ENCODE results near the gene TIGD6. TPM values are rescaled to one million over a fixed set of nuclear protein-coding genes. Genes with fewer than 3 reads are reported as not detected.
"Not testable (repeated sequence)": the region's sequence is repeated elsewhere in the genome, so short reads cannot be mapped to it uniquely, and the experiment has no call there.

The TIGD6 gene
- total RNA-seq: 2.4 and 2.6 TPM in 2 replicates

DNA sequence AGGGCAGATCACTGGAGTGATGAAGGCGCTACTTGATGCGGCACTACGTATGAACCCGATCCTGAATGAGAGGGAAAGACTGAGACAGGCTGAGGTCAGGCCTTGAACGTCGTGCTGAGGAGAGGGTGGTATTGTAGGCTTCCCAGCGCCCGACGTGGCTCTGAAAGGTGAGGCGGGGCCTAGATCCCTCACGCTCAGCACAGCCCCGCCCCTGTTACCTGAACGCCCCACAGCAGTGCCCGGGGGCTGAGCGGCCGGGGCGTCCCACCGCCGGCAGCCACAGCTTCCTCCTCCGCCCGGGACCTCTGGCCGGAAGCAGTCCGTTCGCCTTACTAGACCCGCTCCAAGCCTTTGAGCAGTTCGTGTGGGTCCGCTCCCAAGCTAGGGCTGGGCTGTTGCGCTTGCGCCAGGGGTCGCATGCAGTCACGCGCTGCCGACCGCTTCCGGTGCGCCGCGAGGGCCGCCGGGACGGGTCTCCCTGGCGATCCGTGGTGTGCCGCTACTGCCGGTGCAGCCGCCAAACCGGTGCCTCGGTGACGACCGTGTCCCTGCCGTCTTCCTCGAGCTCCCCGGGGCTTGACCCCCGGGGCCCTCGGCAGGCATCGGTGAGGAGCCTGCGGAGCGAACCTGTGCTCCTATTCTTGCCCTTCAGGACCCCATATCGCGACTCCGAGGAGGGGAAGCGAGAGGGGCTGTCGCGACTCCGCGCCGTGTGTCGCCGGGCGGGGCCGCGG is at the start of gene TIGD6, which contains the start of gene HMGXB3:
Gene TIGD6, minus strand, starts transcription at position 399 of the 734 bp plus-strand sequence. CDS start 4,306 bp downstream, outside the sequence.
Gene HMGXB3, plus strand, starts transcription at position 484 of the 734 bp plus-strand sequence. CDS start 4,114 bp downstream, outside the sequence.
- intact Hi-C loops (cut with micrococcal nuclease): loop anchor here (1.0 to 5.0 kb wide), 8 partner anchors 41 to 656 kb away; partner anchors contain the start of genes CD74, CSNK1A1, GRPEL2 and PPARGC1B
- H3K36me3 Mint-ChIP-seq (ENCODE audit: low read depth): peaks cover 22% of the 10 kb centered on the region
- peak within 1 kb of the TSS; percentile 95 for H3K27ac Mint-ChIP-seq
- peak within 1 kb of the TSS; percentile 96 for H3K4me3 Mint-ChIP-seq (ENCODE audit: low read depth)
- no peaks in the 10 kb centered on the region for H3K9me3 Mint-ChIP-seq
- H3K27me3 Mint-ChIP-seq (ENCODE audit: low read depth): no peaks in the 10 kb centered on the region
- peaks cover 36% of the 10 kb centered on the region for H3K4me1 Mint-ChIP-seq (ENCODE audit: low read depth)
- DNase-seq (ENCODE audit: low spot score): peak; percentile 84

DNA sequence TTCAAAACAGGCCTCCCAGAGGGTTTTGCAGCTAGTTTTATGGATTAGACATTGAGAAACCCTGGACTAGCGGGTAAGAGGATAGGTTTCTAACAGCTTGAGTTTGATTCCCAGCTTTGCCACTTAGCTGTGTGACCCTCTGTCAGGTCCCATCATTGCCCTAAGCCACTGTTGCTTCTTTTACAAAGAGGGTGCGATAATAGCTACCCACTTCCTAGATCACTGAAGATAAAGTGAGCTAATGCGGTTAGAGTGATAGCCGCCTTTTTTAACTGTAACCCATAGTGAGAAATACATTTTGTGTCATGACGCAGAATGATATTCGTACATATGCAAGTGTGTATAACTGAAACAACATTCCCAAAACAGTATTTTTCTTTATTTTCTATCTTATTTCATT is 45.6 kb upstream of the TIGD6 start:
- Mint-ChIP-seq H3K9me3 (no peaks in the 10 kb centered on the region), H3K36me3 (ENCODE audit: low read depth) (peaks cover 81% of the 10 kb centered on the region), H3K4me3 (ENCODE audit: low read depth) (no peak overlapping the region), H3K27me3 (ENCODE audit: low read depth) (no peaks in the 10 kb centered on the region), H3K27ac (no peak overlapping the region), H3K4me1 (ENCODE audit: low read depth) (peaks cover 21% of the 10 kb centered on the region)
- intact Hi-C loops (cut with micrococcal nuclease): no loop called here
- no peak for DNase-seq (ENCODE audit: low spot score)

DNA sequence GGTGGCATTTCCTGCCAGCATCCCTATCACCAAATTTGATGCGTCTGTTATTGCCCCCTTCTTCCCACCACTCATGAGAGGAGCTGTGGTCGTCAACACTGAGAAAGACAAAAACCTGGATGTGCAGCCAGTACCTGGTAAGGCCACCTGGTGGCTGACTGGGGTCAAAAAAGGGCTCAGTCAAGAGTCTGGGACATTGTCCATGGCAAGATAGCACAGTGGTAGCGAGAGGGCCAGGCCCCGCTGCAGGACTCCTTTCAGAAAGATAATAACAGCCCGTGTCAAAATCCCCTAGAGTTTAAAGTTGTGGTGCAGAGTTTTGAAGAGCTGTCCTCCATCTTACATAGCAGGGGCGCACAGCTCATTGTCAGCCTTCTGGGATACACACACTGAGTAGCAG is 45.1 kb upstream of the TIGD6 start:
- no peak for DNase-seq (ENCODE audit: low spot score)
- no peaks in the 10 kb centered on the region for H3K9me3 Mint-ChIP-seq
- H3K4me3 Mint-ChIP-seq (ENCODE audit: low read depth): no peak overlapping the region
- no peaks in the 10 kb centered on the region for H3K27me3 Mint-ChIP-seq (ENCODE audit: low read depth)
- no peak overlapping the region for H3K27ac Mint-ChIP-seq
- H3K36me3 Mint-ChIP-seq (ENCODE audit: low read depth): peaks cover 81% of the 10 kb centered on the region
- peaks cover 21% of the 10 kb centered on the region for H3K4me1 Mint-ChIP-seq (ENCODE audit: low read depth)
- intact Hi-C loops (cut with micrococcal nuclease): no loop called here

DNA sequence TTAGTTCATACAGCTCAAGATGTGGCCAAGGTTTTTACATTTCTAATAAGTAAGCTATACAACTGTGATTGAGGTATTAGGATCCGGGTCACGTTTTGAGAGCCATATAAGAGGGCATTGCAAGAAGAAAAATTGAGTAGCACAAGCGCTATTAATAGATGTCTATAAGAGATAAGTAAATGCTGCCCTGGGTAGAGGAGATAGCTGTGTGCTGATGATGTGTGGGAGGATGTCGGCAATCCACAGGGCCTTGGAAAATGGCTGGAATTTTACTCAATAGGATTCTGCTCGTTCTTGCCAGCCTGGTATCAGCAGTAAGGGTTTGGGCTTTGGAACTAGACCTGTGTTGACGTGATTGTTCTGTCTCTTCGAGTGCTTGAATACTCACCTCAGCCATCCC is 44.3 kb upstream of the TIGD6 start:
- intact Hi-C loops (cut with micrococcal nuclease): no loop called here
- Mint-ChIP-seq H3K9me3 (no peaks in the 10 kb centered on the region), H3K27me3 (ENCODE audit: low read depth) (no peaks in the 10 kb centered on the region), H3K4me1 (ENCODE audit: low read depth) (peaks cover 21% of the 10 kb centered on the region), H3K4me3 (ENCODE audit: low read depth) (no peak overlapping the region), H3K36me3 (ENCODE audit: low read depth) (peaks cover 76% of the 10 kb centered on the region), H3K27ac (no peak overlapping the region)
- DNase-seq (ENCODE audit: low spot score): no peak

DNA sequence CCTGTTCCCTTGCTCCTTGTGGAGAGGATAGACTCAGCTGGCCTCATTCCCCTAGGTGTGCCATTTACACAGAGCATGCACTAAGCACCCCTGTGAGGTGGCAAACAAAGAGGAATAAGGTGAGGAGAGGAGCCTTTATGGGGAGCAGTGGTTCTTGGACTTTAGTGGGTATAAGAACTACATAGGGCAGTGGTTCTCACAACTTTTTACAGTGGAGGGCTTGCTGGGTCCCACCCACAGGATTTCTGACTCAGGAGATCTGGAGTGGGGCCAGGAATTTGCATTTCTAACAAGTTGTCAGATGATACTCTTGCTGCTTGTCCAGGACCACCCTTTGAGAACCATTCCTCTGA is 43.9 kb upstream of the TIGD6 start:
- H3K9me3 Mint-ChIP-seq: no peaks in the 10 kb centered on the region
- no peak for DNase-seq (ENCODE audit: low spot score)
- H3K4me1 Mint-ChIP-seq (ENCODE audit: low read depth): peaks cover 21% of the 10 kb centered on the region
- intact Hi-C loops (cut with micrococcal nuclease): no loop called here
- no peak overlapping the region for H3K27ac Mint-ChIP-seq
- H3K36me3 Mint-ChIP-seq (ENCODE audit: low read depth): peaks cover 76% of the 10 kb centered on the region
- H3K4me3 Mint-ChIP-seq (ENCODE audit: low read depth): no peak overlapping the region
- H3K27me3 Mint-ChIP-seq (ENCODE audit: low read depth): no peaks in the 10 kb centered on the region

DNA sequence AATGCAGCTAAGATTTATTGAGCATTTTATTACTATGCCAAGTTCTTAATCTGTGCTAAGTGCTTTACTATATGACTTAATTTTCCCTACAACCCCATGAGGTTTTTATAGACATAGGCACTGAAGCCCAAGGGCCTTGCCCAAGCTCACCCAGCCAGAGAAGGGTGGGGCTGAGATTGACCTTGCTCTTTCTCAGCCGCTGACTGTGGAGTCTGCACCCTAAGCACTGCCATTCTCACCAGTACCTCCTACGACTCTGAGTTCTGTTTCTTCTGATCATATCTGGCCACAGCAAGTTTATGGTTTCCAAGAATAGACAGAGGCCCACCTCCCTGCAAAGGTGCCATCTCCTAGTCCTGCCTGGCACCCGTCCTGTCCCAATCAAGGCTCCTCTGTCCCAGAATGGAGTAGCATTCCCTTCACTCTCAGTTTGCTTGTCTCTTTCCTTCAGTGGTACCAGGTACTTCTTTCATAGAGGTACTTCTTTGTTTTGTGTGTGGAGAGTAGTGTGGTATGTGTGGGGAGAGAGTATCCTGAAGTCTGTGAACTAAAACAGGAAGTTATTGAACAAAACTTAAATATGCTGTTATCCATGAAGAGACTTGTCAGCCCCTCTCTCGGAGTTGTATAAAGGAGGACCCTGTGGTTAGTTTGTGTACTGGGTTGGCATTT is 43.3 kb upstream of the TIGD6 start:
- Mint-ChIP-seq H3K9me3 (no peaks in the 10 kb centered on the region), H3K4me1 (ENCODE audit: low read depth) (peaks cover 21% of the 10 kb centered on the region), H3K4me3 (ENCODE audit: low read depth) (no peak overlapping the region), H3K27ac (peak overlapping the region; percentile 47), H3K36me3 (ENCODE audit: low read depth) (peaks cover 70% of the 10 kb centered on the region), H3K27me3 (ENCODE audit: low read depth) (no peaks in the 10 kb centered on the region)
- intact Hi-C loops (cut with micrococcal nuclease): no loop called here
- DNase-seq (ENCODE audit: low spot score): no peak

DNA sequence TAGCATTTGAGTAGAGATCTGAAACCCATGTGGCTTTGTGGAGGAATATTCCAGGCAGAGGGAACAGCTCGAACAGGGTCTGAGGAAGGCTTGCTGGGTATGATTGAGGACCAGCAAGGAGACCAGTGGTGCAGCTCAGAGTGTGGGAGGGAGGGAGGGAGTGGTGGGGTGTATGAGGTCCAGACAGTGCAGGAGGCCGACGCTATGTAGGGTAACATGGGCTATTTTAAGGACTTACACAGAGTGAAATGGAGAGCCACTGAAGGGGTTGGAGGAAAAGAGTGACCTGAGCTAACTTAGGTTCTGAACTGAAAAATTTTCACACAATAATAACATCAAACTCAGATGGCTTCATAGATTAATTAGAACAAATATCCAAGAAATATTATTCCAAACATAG is 42.0 kb upstream of the TIGD6 start:
- Mint-ChIP-seq H3K9me3 (no peaks in the 10 kb centered on the region), H3K4me3 (ENCODE audit: low read depth) (no peak overlapping the region), H3K36me3 (ENCODE audit: low read depth) (peaks cover 71% of the 10 kb centered on the region), H3K27ac (no peak overlapping the region), H3K4me1 (ENCODE audit: low read depth) (peaks cover 21% of the 10 kb centered on the region), H3K27me3 (ENCODE audit: low read depth) (no peaks in the 10 kb centered on the region)
- DNase-seq (ENCODE audit: low spot score): no peak
- intact Hi-C loops (cut with micrococcal nuclease): no loop called here

DNA sequence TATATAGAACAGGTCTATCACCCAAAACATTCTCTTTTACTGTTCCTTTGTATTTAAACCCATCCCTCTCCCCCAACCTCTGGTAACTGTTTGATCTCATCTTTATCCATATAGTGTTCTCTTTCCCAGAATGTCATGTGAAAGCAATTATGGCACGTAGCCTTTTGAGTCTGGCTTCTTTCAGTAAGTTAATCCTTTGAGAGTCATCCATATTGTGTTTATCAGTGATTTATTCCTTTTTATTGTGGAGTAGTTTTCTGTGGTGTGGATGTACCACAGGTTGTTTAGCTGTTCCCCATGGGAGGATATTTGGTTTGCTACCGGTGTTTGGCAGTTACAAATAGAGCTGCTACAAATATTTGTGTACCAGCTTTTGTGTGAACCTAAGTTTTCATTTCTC is 38.1 kb upstream of the TIGD6 start:
- intact Hi-C loops (cut with micrococcal nuclease): no loop called here

DNA sequence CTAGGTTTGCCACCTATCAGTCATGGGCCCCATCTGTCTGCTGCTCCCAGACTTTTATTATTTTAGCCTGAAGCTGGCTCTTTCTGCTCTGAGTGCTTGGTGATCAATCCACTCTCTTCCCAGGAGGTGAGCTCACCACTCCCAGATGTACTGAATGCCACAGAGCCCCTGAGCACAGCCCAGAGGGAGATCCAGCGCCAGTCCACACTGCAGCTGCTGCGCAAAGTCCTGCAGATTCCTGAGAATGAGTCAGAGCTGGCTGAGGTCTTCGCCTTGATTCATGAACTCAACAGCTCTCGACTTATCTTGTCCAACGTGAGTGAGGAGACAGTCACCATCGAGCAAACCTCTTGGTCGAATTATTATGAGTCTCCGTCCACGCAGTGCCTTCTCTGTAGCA is 36.1 kb upstream of the TIGD6 start:
- Mint-ChIP-seq H3K4me1 (ENCODE audit: low read depth) (no peaks in the 10 kb centered on the region), H3K27me3 (ENCODE audit: low read depth) (no peaks in the 10 kb centered on the region), H3K4me3 (ENCODE audit: low read depth) (no peak overlapping the region), H3K36me3 (ENCODE audit: low read depth) (peaks cover 82% of the 10 kb centered on the region), H3K9me3 (no peaks in the 10 kb centered on the region), H3K27ac (no peak overlapping the region)
- no peak for DNase-seq (ENCODE audit: low spot score)
- intact Hi-C loops (cut with micrococcal nuclease): no loop called here

More for the DNA sequence above, 38.1 kb upstream of the TIGD6 start:
- Mint-ChIP-seq H3K27me3 (ENCODE audit: low read depth) (no peaks in the 10 kb centered on the region), H3K9me3 (no peaks in the 10 kb centered on the region), H3K4me1 (ENCODE audit: low read depth) (peaks cover 12% of the 10 kb centered on the region), H3K36me3 (ENCODE audit: low read depth) (peaks cover 84% of the 10 kb centered on the region), H3K27ac (no peak overlapping the region), H3K4me3 (ENCODE audit: low read depth) (no peak overlapping the region)
- no peak for DNase-seq (ENCODE audit: low spot score)

DNA sequence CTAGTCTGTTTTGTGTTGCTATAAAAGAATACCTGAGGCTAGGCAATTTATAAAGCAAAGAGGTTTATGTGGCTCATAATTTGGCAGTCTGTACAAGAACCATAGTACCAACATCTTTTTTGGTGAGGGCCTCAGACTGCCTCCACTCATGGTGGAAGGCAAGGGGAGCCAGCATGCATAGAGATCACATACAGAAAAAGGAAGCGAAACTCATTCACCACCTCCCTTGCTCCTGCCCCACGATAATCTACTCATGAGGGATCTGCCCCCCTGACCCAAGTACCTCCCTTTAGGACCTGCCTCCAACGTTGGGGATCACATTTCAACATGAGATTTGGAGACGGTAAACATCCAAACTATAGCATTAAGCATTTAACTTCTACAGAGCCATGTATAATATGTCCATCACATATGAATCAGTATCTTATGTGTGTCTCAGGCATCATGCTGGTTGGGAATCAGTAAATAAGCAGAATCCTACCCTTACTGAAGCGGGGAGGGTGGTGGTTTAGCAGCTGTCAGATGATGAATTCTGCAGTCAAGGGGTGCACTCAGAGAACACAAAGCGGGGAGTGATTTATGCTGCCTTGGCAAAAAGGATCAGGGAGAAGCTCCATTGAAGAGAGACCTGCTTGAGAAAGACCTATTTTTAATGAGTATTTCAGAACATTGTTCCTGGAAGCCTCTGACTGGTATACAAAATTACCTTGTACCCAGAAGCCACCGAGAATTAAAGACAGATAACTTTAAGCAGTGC is 34.9 kb upstream of the TIGD6 start:
- intact Hi-C loops (cut with micrococcal nuclease): no loop called here
- H3K9me3 Mint-ChIP-seq: no peaks in the 10 kb centered on the region
- H3K4me1 Mint-ChIP-seq (ENCODE audit: low read depth): no peaks in the 10 kb centered on the region
- no peaks in the 10 kb centered on the region for H3K27me3 Mint-ChIP-seq (ENCODE audit: low read depth)
- DNase-seq (ENCODE audit: low spot score): no peak
- no peak overlapping the region for H3K27ac Mint-ChIP-seq
- no peak overlapping the region for H3K4me3 Mint-ChIP-seq (ENCODE audit: low read depth)
- peaks cover 81% of the 10 kb centered on the region for H3K36me3 Mint-ChIP-seq (ENCODE audit: low read depth)

DNA sequence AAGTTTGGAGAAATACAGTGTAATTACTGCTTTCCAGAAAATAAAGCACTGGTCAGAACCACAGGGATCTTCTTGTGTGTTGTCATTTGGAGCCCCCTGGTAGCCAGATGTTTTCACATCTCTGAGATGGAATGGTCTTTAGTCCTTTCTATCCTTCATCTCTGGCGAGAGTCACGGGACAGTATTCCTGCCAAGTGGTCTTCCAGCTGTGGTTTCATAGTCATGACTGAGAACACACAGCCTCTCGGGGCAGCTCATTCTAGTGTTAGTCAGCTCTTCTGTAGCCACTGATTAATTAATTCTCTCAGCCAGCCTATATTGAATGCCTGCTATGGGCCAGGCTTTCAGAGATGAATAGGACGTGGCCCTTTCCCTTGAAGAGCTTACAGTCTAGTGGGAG is 34.2 kb upstream of the TIGD6 start:
- Mint-ChIP-seq H3K4me1 (ENCODE audit: low read depth) (no peaks in the 10 kb centered on the region), H3K9me3 (no peaks in the 10 kb centered on the region), H3K36me3 (ENCODE audit: low read depth) (peaks cover 79% of the 10 kb centered on the region), H3K27ac (no peak overlapping the region), H3K4me3 (ENCODE audit: low read depth) (no peak overlapping the region), H3K27me3 (ENCODE audit: low read depth) (no peaks in the 10 kb centered on the region)
- intact Hi-C loops (cut with micrococcal nuclease): no loop called here
- DNase-seq (ENCODE audit: low spot score): no peak

DNA sequence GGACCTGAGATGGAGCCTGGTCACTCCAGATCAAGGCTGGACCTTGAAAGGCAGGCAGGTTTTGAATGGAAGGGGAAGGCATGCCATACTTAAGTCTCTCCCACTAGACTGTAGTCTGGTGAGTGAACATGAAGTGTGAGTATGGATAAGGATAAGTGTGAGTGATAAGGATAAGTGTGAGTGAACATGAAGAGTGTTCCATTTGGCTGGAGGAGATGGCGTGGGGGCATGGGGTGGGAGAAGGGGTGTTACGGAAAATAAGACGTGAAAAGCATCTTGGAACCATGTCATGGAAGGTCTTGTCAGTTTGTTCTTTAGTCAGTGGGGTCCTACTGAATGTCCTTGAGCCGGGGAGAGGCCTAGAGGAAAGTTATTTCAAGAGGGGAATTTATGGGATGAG is 32.9 kb upstream of the TIGD6 start:
- Mint-ChIP-seq H3K27ac (no peak overlapping the region), H3K4me1 (ENCODE audit: low read depth) (no peaks in the 10 kb centered on the region), H3K27me3 (ENCODE audit: low read depth) (no peaks in the 10 kb centered on the region), H3K4me3 (ENCODE audit: low read depth) (no peak overlapping the region), H3K36me3 (ENCODE audit: low read depth) (peaks cover 83% of the 10 kb centered on the region), H3K9me3 (no peaks in the 10 kb centered on the region)
- DNase-seq (ENCODE audit: low spot score): no peak
- intact Hi-C loops (cut with micrococcal nuclease): no loop called here

DNA sequence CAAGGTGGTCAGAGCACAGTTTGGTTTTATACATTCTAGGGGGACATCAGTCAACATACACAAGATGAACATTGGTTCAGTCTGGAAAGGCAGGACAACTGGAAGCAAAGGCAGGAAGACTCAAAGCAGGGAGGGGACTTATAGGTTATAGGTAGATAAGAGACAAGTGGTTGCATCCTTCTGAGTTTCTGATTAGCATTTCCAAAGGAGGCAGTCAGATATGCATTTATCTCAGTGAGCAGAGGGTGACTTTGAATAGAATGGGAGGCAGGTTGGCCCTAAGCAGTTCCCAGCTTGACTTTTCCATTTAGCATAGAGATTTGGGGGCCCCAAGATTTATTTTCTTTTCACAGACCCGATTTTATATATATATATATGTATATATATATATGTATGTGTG is 27.6 kb upstream of the TIGD6 start:
- not testable (repeated sequence) for H3K27me3 Mint-ChIP-seq (ENCODE audit: low read depth)

More for the DNA sequence above, 27.6 kb upstream of the TIGD6 start:
- intact Hi-C loops (cut with micrococcal nuclease); H3K4me1 Mint-ChIP-seq (ENCODE audit: low read depth); H3K4me3 Mint-ChIP-seq (ENCODE audit: low read depth); H3K9me3 Mint-ChIP-seq; H3K27ac Mint-ChIP-seq; DNase-seq (ENCODE audit: low spot score): not testable (repeated sequence)
- peaks cover 68% of the 10 kb centered on the region for H3K36me3 Mint-ChIP-seq (ENCODE audit: low read depth)

Measured in activated T-helper 2 cell treated with anti-CD3 and anti-CD28 coated beads, Interferon-gamma antibody, Interleukin-2, Interleukin-4, amounts not matched to agents 10 μg/mL and 5 μg/mL and 100 μg/mL, durations not matched to agents 14 hours and 24 hours and 36 hours (primary cell).